ENCODE data around the gene PTPRD. TPM values are rescaled to one million over a fixed set of nuclear protein-coding genes. Genes with fewer than 3 reads are reported as not detected.

PTPRD gene
- total RNA-seq, 1 experiment from 2014 or later, result 32.5 TPM

DNA sequence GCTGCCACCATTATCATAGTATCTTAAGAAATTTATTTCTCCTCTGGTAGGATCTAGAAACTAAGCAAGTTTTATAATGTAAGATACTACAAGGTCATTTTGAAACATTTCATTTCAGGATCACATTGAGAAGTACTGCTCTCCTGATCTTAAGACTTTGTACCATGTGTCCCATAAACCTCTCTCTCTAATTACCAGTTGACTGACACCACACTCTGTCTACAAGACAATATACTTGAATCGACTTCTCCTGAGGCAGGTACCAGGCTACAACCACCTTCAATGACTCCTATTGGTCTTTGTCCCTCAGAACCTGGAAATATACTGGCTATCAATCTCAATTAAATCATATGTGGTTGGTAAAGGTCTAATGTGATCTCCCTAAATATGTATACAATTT, 597.0 kb downstream of the PTPRD start:
- no peak overlapping the region for H3K18ac ChIP-seq (ENCODE audit: insufficient read length, low read depth, low read length)
- no peak overlapping the region for H3T11ph ChIP-seq (ENCODE audit: low read length)
- no peaks in the 10 kb centered on the region for H3K9me3 ChIP-seq (ENCODE audit: control insufficient read depth, low read depth, low read length)
- DNase-seq, result no peak
- no peaks in the 10 kb centered on the region for H3K79me1 ChIP-seq (ENCODE audit: insufficient read depth, low read depth, low read length, poor library complexity, severe bottlenecking)
- no peak overlapping the region for H4K8ac ChIP-seq (replicated peaks; ENCODE audit: insufficient read length, low read depth, low read length)
- Mint-ChIP-seq H3K9me3 (peaks cover 0 to 2% of the 10 kb centered on the region in 2 experiments; a peak in 2 of 5 replicates), H3K27ac (no peak overlapping the region), H3K4me1 (peaks cover 14 to 27% of the 10 kb centered on the region in 2 experiments), H3K27me3 (ENCODE audit: low read depth) (no peaks in the 10 kb centered on the region), H3K4me3 (no peak overlapping the region), H3K36me3 (ENCODE audit: insufficient read depth in 1 of 3, low read depth in 3 of 3) (no peaks in the 10 kb centered on the region)
- H3K14ac ChIP-seq (ENCODE audit: insufficient read depth, low read length), result no peak overlapping the region
- H2BK5ac ChIP-seq (ENCODE audit: insufficient read length, low read length), result no peak overlapping the region
- H2BK120ac ChIP-seq (ENCODE audit: low read depth, low read length, poor library complexity, severe bottlenecking), result no peak overlapping the region
- H3K4me2 ChIP-seq (ENCODE audit: insufficient read depth, insufficient read length, low read length), result no peak overlapping the region
- no peak overlapping the region for H2AFZ ChIP-seq (ENCODE audit: low read length)
- no peak overlapping the region for H3K27ac ChIP-seq (ENCODE audit: insufficient read length, low read depth, low read length)
- no peak overlapping the region for H3K9ac ChIP-seq (ENCODE audit: extremely low read depth, insufficient read length, low read length)
- no peak overlapping the region for H4K5ac ChIP-seq (ENCODE audit: insufficient read length, low read depth, low read length)
- H2BK15ac ChIP-seq (ENCODE audit: low read depth, low read length), result no peak overlapping the region
- no peak overlapping the region for H3K23ac ChIP-seq (ENCODE audit: insufficient read length, low read depth, low read length)
- no peaks in the 10 kb centered on the region for H3K27me3 ChIP-seq (ENCODE audit: insufficient read depth, low read length)
- H3K56ac ChIP-seq (ENCODE audit: insufficient read length, low read depth, low read length), result no peak overlapping the region
- H3K23me2 ChIP-seq (ENCODE audit: insufficient read length, low read depth, low read length, poor library complexity, severe bottlenecking), result no peaks in the 10 kb centered on the region
- WGBS (ENCODE audit: extremely low coverage, insufficient read length, low lambda C conversion rate), result no CpG with 5 or more reads among the region's 1 CpG
- no peak overlapping the region for H2AK5ac ChIP-seq (ENCODE audit: insufficient read length, low read length)
- H4K91ac ChIP-seq (ENCODE audit: insufficient read length, low read depth, low read length), result no peak overlapping the region
- H2BK12ac ChIP-seq (ENCODE audit: insufficient read length, low read depth, low read length), result no peak overlapping the region
- no peaks in the 10 kb centered on the region; the same call in 1 of the 2 replicates for H3K4me1 ChIP-seq (ENCODE audit: insufficient read depth, low read length)
- H4K20me1 ChIP-seq (ENCODE audit: control insufficient read depth, insufficient read depth, insufficient read length), result no peaks in the 10 kb centered on the region
- no peaks in the 10 kb centered on the region for H3K79me2 ChIP-seq (ENCODE audit: insufficient read depth, low read length)
- no peak overlapping the region for H2BK20ac ChIP-seq (ENCODE audit: low read depth, low read length, poor library complexity, severe bottlenecking)
- H3K4ac ChIP-seq (ENCODE audit: low read depth, low read length), result no peak overlapping the region
- TF ChIP-seq CTCF (conservative IDR thresholded peaks at IDR 0.05), result no peak

All from H9 (cell line).